Transverse colon (tissue), 4 donors: Measurements from ENCODE around the gene HPGD.

Experiments used
- CTCF ChIP-seq, 5 experiments: fragments of 200-600 bp in 3 of 5; fragments of 450-650 bp in 2 of 5; sonication (generic) in 3 of 5; IDR thresholded peaks; 1 replicate in 2 of 5; 2 replicates in 3 of 5; pipeline ENCODE4 v1.5.1; 2016 to 2017; ENCODE audit warnings: antibody characterized with exemption in 5 of 5, inconsistent platforms in 3 of 5, mild to moderate bottlenecking in 2 of 5, moderate library complexity in 1 of 5
- POLR2AphosphoS5 ChIP-seq, 3 donors: sonication (generic); formaldehyde crosslinking; IDR thresholded peaks; one replicate each; pipeline ENCODE4 v1.6.1; 2016; ENCODE audit warnings: antibody characterized with exemption in 3 of 3

DNA sequence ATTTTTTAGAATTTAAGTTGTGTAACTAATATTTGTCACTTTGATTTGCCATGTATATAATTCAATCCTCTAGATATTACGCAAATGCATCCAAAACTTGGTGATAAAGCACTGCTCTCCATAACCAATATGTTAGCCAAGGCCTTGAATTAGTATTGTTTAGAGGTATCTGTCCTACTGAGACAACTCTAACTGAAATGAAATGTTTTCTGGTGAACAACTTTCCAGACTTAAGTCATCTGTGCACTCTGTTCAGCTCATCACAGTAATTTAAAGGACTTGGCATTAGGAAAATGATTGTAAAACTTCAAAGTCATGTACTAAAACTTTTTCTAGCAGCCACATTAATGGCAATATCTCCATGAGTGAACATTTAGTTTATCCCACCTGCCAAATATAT, 73.1 kb downstream of the HPGD start:
- TF ChIP-seq POLR2AphosphoS5 (IDR thresholded peaks at IDR 0.05) (no peak), CTCF (IDR thresholded peaks at IDR 0.05) (no peak)
